Embryonic facial prominence (tissue), 1 donor: ENCODE measurements around the gene DNAAF3.

Source experiments
- DNase-seq: peaks from one replicate; pipeline ENCODE4 v3.0.0-alpha.2; 2016; ENCODE audit errors: extremely low spot score

The DNAAF3 gene

GRCh38 chr19:55153652-55154264, 12.7 kb downstream of the DNAAF3 start:
- DNase-seq: no peak

- DNase-seq: no peak
Measured at GRCh38 chr19:55152017-55152416, 14.4 kb downstream of the DNAAF3 start.

GRCh38 chr19:55149078-55150003, 17.1 kb downstream of the DNAAF3 start, which contains the start of gene TNNT1:
Gene TNNT1, minus strand, starts transcription at chr19:55149206. Its CDS starts 2,049 bp downstream, at chr19:55147157.
- no peak for DNase-seq

GRCh38 chr19:55147545-55148251, 18.7 kb downstream of the DNAAF3 start:
- DNase-seq: no peak

GRCh38 chr19:55146705-55147273, 19.6 kb downstream of the DNAAF3 start:
- DNase-seq: no peak

- DNase-seq: no peak
Measured at GRCh38 chr19:55146078-55146704, 20.2 kb downstream of the DNAAF3 start.

- DNase-seq: no peak
Measured at GRCh38 chr19:55145232-55145631, 21.2 kb downstream of the DNAAF3 start.

- no peak for DNase-seq
Measured at GRCh38 chr19:55141696-55142095, 24.7 kb downstream of the DNAAF3 start.

GRCh38 chr19:55137915-55138314, 28.5 kb downstream of the DNAAF3 start:
- DNase-seq: no peak

- DNase-seq: no peak
Measured at GRCh38 chr19:55136399-55137102, 29.9 kb downstream of the DNAAF3 start.

- DNase-seq: no peak
Measured at GRCh38 chr19:55134736-55135135, 31.7 kb downstream of the DNAAF3 start.

- no peak for DNase-seq
Measured at GRCh38 chr19:55133639-55134444, 32.6 kb downstream of the DNAAF3 start.

- no peak for DNase-seq
Measured at GRCh38 chr19:55132453-55133129, 33.8 kb downstream of the DNAAF3 start.

- DNase-seq: no peak
Measured at GRCh38 chr19:55131421-55131820, 35.0 kb downstream of the DNAAF3 start.

GRCh38 chr19:55119053-55119452, 47.4 kb downstream of the DNAAF3 start:
- DNase-seq: no peak

GRCh38 chr19:55118401-55118991, 47.9 kb downstream of the DNAAF3 start:
- DNase-seq: no peak

- peak; percentile 96 for DNase-seq
Measured at GRCh38 chr19:55117663-55118391, 48.6 kb downstream of the DNAAF3 start.
